ENCODE measurements around the gene USP6NL.

Gene USP6NL

DNA sequence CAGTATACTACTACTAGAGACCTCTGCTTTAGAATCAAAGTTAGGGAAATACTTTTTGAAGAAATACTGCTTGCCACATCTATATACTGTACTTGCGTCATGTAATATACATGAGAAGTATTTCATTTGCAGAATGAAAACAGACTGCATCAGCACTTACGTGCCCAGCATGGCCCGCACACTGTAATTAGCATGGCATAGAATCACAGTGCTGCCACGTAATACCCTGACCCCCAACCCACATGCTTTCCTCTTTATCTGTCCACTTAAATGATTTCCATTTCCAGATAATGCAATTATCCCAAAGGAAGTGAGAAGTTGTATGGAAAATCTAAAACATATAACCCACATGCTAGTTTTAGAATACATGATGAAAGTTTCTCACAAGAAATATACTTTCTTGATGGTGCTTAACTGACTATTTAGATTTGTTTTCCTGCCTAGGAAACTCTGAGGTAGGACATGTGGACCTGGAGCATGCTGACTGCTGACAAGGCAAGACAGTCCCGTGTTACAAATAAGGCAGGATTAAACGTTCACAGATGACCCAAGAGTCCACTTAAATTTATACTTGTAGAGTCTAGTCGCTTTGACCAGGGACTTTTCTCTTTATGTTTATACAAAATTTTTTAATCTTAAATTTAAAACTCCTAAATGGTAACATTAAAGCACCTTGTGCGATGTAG, 12.6 kb downstream of the USP6NL start:
- TF ChIP-seq SIN3A (IDR thresholded peaks at IDR 0.05; ENCODE audit: borderline replicate concordance, insufficient read depth, low read length): no peak
- no peak for TF ChIP-seq FOXP2 (optimal IDR thresholded peaks at IDR 0.05; ENCODE audit: borderline replicate concordance, extremely low read depth, extremely low read length, insufficient read depth)
- TF ChIP-seq, protein P1, sequence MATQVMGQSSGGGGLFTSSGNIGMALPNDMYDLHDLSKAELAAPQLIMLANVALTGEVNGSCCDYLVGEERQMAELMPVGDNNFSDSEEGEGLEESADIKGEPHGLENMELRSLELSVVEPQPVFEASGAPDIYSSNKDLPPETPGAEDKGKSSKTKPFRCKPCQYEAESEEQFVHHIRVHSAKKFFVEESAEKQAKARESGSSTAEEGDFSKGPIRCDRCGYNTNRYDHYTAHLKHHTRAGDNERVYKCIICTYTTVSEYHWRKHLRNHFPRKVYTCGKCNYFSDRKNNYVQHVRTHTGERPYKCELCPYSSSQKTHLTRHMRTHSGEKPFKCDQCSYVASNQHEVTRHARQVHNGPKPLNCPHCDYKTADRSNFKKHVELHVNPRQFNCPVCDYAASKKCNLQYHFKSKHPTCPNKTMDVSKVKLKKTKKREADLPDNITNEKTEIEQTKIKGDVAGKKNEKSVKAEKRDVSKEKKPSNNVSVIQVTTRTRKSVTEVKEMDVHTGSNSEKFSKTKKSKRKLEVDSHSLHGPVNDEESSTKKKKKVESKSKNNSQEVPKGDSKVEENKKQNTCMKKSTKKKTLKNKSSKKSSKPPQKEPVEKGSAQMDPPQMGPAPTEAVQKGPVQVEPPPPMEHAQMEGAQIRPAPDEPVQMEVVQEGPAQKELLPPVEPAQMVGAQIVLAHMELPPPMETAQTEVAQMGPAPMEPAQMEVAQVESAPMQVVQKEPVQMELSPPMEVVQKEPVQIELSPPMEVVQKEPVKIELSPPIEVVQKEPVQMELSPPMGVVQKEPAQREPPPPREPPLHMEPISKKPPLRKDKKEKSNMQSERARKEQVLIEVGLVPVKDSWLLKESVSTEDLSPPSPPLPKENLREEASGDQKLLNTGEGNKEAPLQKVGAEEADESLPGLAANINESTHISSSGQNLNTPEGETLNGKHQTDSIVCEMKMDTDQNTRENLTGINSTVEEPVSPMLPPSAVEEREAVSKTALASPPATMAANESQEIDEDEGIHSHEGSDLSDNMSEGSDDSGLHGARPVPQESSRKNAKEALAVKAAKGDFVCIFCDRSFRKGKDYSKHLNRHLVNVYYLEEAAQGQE (IDR thresholded peaks at IDR 0.05; ENCODE audit: insufficient read depth in 1 of 2, low read depth in 2 of 2, low read length in 2 of 2): no peak
- no peak for TF ChIP-seq TAF1 (IDR thresholded peaks at IDR 0.05; ENCODE audit: borderline replicate concordance, insufficient read depth, low read length)
- no peak for TF ChIP-seq POLR2AphosphoS5 (IDR thresholded peaks at IDR 0.05; ENCODE audit: low read depth, low read length)

DNA sequence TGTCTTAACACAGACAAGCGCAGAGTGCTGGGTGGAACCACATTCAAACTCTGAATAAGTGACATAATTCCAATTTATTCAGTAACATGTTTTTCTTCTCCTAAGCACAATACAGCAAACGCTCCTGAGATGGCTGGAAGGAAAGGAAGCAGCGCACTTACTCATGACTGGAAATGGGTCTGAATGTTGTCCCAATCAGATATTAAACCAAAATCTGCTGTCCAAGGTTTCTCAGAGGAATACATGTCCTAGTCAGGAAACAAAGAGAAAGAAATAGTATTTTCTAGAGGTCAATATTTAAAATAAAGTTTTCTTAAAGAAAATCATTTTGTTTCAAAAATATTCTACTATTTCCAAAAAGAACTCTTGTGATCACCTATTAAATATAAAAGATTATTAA, 14.0 kb downstream of the USP6NL start:
- TF ChIP-seq FOXP2 (optimal IDR thresholded peaks at IDR 0.05; ENCODE audit: borderline replicate concordance, extremely low read depth, extremely low read length, insufficient read depth): no peak
- TF ChIP-seq, protein P1 (IDR thresholded peaks at IDR 0.05; ENCODE audit: insufficient read depth in 1 of 2, low read depth in 2 of 2, low read length in 2 of 2): peak; percentile 39 to 82; a peak in 3 of 4 replicates

DNA sequence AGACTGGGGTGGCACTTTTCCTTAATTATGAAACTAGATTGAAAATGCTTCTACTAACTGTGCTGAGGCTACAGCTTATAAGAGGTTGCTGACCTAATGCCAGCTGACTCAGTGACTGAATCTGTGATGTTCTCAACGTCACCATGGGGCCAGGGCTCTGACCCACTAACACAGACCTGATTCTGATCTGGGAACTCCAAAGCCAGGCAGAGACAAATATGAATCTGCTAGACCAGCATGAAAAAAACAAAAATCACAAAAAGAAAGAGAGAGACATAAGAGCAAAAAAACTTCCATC, 16.1 kb downstream of the USP6NL start:
- no peak for TF ChIP-seq POLR2AphosphoS5 (IDR thresholded peaks at IDR 0.05; ENCODE audit: low read depth, low read length)
- no peak for TF ChIP-seq SIN3A (IDR thresholded peaks at IDR 0.05; ENCODE audit: borderline replicate concordance, insufficient read depth, low read length)
- TF ChIP-seq FOXP2 (optimal IDR thresholded peaks at IDR 0.05; ENCODE audit: borderline replicate concordance, extremely low read depth, extremely low read length, insufficient read depth): no peak
- TF ChIP-seq, protein P1 (IDR thresholded peaks at IDR 0.05; ENCODE audit: insufficient read depth in 1 of 2, low read depth in 2 of 2, low read length in 2 of 2): no peak
- no peak for TF ChIP-seq TAF1 (IDR thresholded peaks at IDR 0.05; ENCODE audit: borderline replicate concordance, insufficient read depth, low read length)

DNA sequence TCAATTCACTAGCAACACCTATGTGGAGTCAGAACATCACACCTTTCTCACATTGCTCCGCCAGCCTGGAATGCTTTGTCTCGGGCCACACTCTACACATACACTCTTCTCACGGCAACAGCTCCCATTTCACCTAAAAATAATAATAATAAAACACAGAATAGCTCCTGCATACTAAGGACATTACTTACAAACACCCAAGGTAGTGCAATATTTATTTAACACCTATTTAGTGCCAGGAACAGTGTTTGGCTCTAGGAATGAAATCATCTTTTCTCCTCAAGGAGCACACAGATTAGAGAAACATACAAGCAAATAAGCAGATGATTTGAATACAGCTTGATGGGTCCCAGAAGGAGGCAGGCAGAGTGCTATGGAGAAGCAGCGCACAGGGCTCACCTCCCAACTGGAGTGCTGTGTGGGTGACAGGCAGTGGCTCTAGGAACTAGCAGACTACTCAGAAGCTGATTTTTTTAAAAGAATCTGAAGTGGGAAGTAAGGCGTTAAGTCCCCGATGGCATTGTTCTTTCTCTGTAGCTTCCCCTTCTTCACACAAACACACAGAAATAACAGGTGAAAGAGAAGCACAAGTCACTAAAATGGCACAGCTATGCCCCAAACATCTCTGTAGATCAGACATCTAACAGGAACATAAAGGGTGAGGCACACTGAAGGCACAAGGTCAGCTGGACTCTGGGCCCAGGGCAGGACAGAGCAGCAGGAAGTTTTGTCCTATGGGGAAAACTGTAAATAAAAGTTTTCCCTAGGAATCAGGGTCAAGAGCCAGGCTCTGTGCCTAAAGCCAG, 16.7 kb downstream of the USP6NL start:
- no peak for TF ChIP-seq SIN3A (IDR thresholded peaks at IDR 0.05; ENCODE audit: borderline replicate concordance, insufficient read depth, low read length)
- TF ChIP-seq, protein P1 (IDR thresholded peaks at IDR 0.05; ENCODE audit: insufficient read depth in 1 of 2, low read depth in 2 of 2, low read length in 2 of 2): no peak
- TF ChIP-seq TAF1 (IDR thresholded peaks at IDR 0.05; ENCODE audit: borderline replicate concordance, insufficient read depth, low read length): no peak
- TF ChIP-seq FOXP2 (optimal IDR thresholded peaks at IDR 0.05; ENCODE audit: borderline replicate concordance, extremely low read depth, extremely low read length, insufficient read depth): no peak
- TF ChIP-seq POLR2AphosphoS5 (IDR thresholded peaks at IDR 0.05; ENCODE audit: low read depth, low read length): no peak

Measured in PFSK-1 (cell line).